HUES6 (cell line): ENCODE data around the gene NUBPL.
"Not testable (repeated sequence)": the region's sequence is repeated elsewhere in the genome, so short reads cannot be mapped to it uniquely, and the experiment has no call there.

Experiments
- H3K27ac ChIP-seq: 2 replicates; pipeline ENCODE4 v1.7.0; 2013; ENCODE audit warnings: low read depth, mild to moderate bottlenecking, low read length, inconsistent platforms
- H3K27me3 ChIP-seq: 2 replicates; pipeline ENCODE4 v1.6.1; 2013; ENCODE audit warnings: low read length; ENCODE audit not compliant: control insufficient read depth, insufficient read depth
- H3K36me3 ChIP-seq: 2 replicates; pipeline ENCODE4 v1.6.1; 2013; ENCODE audit warnings: low read length; ENCODE audit not compliant: control insufficient read depth, insufficient read depth
- H3K4me1 ChIP-seq: 2 replicates; pipeline ENCODE4 v1.6.1; 2013; ENCODE audit warnings: low read length; ENCODE audit not compliant: control insufficient read depth, insufficient read depth
- H3K4me3 ChIP-seq: 2 replicates; pipeline ENCODE4 v1.5.1; 2013; ENCODE audit warnings: low read depth, low read length
- H3K9ac ChIP-seq: one replicate; pipeline ENCODE4 v1.6.1; 2013; ENCODE audit warnings: mild to moderate bottlenecking, low read length
- H3K9me3 ChIP-seq: 2 replicates; pipeline ENCODE4 v1.6.1; 2013; ENCODE audit warnings: low read depth, low read length; ENCODE audit not compliant: control insufficient read depth, insufficient read depth

Gene NUBPL

GRCh38 chr14:31770271-31770670 is 209.1 kb downstream of the NUBPL start:
- Histone ChIP-seq H3K27me3 (no peaks in the 10 kb centered on the region), H3K4me1 (no peaks in the 10 kb centered on the region), H3K9ac (no peak overlapping the region), H3K4me3 (no peak overlapping the region), H3K27ac (no peak overlapping the region), H3K36me3 (no peaks in the 10 kb centered on the region), H3K9me3 (no peaks in the 10 kb centered on the region)

GRCh38 chr14:31774567-31774966 is 213.4 kb downstream of the NUBPL start:
- Histone ChIP-seq H3K27me3 (no peaks in the 10 kb centered on the region), H3K9ac (no peak overlapping the region), H3K4me3 (no peak overlapping the region), H3K9me3 (peaks cover 12% of the 10 kb centered on the region), H3K36me3 (no peaks in the 10 kb centered on the region), H3K27ac (no peak overlapping the region), H3K4me1 (no peaks in the 10 kb centered on the region)

- Histone ChIP-seq H3K9ac (no peak overlapping the region), H3K27ac (no peak overlapping the region), H3K4me1 (no peaks in the 10 kb centered on the region), H3K36me3 (no peaks in the 10 kb centered on the region), H3K9me3 (peaks cover 35% of the 10 kb centered on the region), H3K27me3 (no peaks in the 10 kb centered on the region), H3K4me3 (no peak overlapping the region)
Observed at GRCh38 chr14:31777312-31777711, 216.1 kb downstream of the NUBPL start.

GRCh38 chr14:31781578-31781977 is 220.4 kb downstream of the NUBPL start:
- Histone ChIP-seq H3K27me3 (no peaks in the 10 kb centered on the region), H3K27ac (no peak overlapping the region), H3K9me3 (peaks cover 56% of the 10 kb centered on the region), H3K4me3 (no peak overlapping the region), H3K4me1 (no peaks in the 10 kb centered on the region), H3K36me3 (no peaks in the 10 kb centered on the region), H3K9ac (no peak overlapping the region)

GRCh38 chr14:31785574-31785973 is 224.4 kb downstream of the NUBPL start:
- Histone ChIP-seq H3K4me3 (no peak overlapping the region), H3K9me3 (peaks cover 39% of the 10 kb centered on the region), H3K9ac (no peak overlapping the region), H3K36me3 (no peaks in the 10 kb centered on the region), H3K27ac (no peak overlapping the region), H3K27me3 (no peaks in the 10 kb centered on the region), H3K4me1 (no peaks in the 10 kb centered on the region)

GRCh38 chr14:31787377-31787776 is 226.2 kb downstream of the NUBPL start:
- no peak overlapping the region for H3K9ac ChIP-seq
- H3K4me3 ChIP-seq: no peak overlapping the region
- peaks cover 24% of the 10 kb centered on the region for H3K9me3 ChIP-seq
- H3K4me1 ChIP-seq: no peaks in the 10 kb centered on the region
- H3K36me3 ChIP-seq: no peaks in the 10 kb centered on the region
- no peaks in the 10 kb centered on the region for H3K27me3 ChIP-seq
- H3K27ac ChIP-seq: no peak overlapping the region

GRCh38 chr14:31788340-31788739 is 227.1 kb downstream of the NUBPL start:
- H3K4me1 ChIP-seq: no peaks in the 10 kb centered on the region
- H3K36me3 ChIP-seq: no peaks in the 10 kb centered on the region
- no peak overlapping the region for H3K9ac ChIP-seq
- no peak overlapping the region for H3K4me3 ChIP-seq
- peaks cover 16% of the 10 kb centered on the region; the same call in 1 of the 2 replicates for H3K9me3 ChIP-seq
- no peaks in the 10 kb centered on the region for H3K27me3 ChIP-seq
- no peak overlapping the region for H3K27ac ChIP-seq

- no peak overlapping the region for H3K9ac ChIP-seq
- H3K36me3 ChIP-seq: no peaks in the 10 kb centered on the region
- no peak overlapping the region for H3K27ac ChIP-seq
- no peaks in the 10 kb centered on the region for H3K4me1 ChIP-seq
- no peak overlapping the region for H3K4me3 ChIP-seq
- no peaks in the 10 kb centered on the region for H3K27me3 ChIP-seq
- peaks cover 4% of the 10 kb centered on the region; the same call in 1 of the 2 replicates for H3K9me3 ChIP-seq
Observed at GRCh38 chr14:31792726-31793125, 231.5 kb downstream of the NUBPL start.

- not testable (repeated sequence) for H3K36me3 ChIP-seq, H3K4me3 ChIP-seq, H3K27me3 ChIP-seq, H3K9me3 ChIP-seq, H3K4me1 ChIP-seq, H3K9ac ChIP-seq, H3K27ac ChIP-seq
Observed at GRCh38 chr14:31797946-31798345, 236.7 kb downstream of the NUBPL start.

GRCh38 chr14:31802838-31803237 is 241.6 kb downstream of the NUBPL start:
- no peaks in the 10 kb centered on the region for H3K9me3 ChIP-seq
- no peaks in the 10 kb centered on the region for H3K4me1 ChIP-seq
- no peaks in the 10 kb centered on the region for H3K36me3 ChIP-seq
- no peaks in the 10 kb centered on the region for H3K27me3 ChIP-seq
- H3K9ac ChIP-seq: no peak overlapping the region
- no peak overlapping the region for H3K4me3 ChIP-seq
- no peak overlapping the region for H3K27ac ChIP-seq

- Histone ChIP-seq H3K9me3 (no peaks in the 10 kb centered on the region), H3K4me1 (no peaks in the 10 kb centered on the region), H3K36me3 (no peaks in the 10 kb centered on the region), H3K27ac (no peak overlapping the region), H3K9ac (no peak overlapping the region), H3K27me3 (no peaks in the 10 kb centered on the region), H3K4me3 (no peak overlapping the region)
Observed at GRCh38 chr14:31806249-31806648, 245.0 kb downstream of the NUBPL start.
